ENCODE data around the gene FAM53C. TPM values are rescaled to one million over a fixed set of nuclear protein-coding genes. Genes with fewer than 3 reads are reported as not detected.

Gene FAM53C
- total RNA-seq, 3 donors from 2014 or later: 16.6 to 31.0 (median 23.3) TPM

- H3K4me1 ChIP-seq: peaks cover 0 to 6% of the 10 kb centered on the region in 2 donors
- H3K27me3 ChIP-seq: no peaks in the 10 kb centered on the region
- no peaks in the 10 kb centered on the region for H3K9me3 ChIP-seq
- TF ChIP-seq POLR2A (IDR thresholded peaks at IDR 0.05): no peak
- TF ChIP-seq POLR2AphosphoS5 (IDR thresholded peaks at IDR 0.05): no peak
- TF ChIP-seq CTCF (IDR thresholded peaks at IDR 0.05): no peak
- no peaks in the 10 kb centered on the region for H3K36me3 ChIP-seq
- H3K4me3 ChIP-seq: peak overlapping the region; percentile 43 to 69 (median 51)
- DNase-seq (ENCODE audit: low spot score in 2 of 2): no peak
- intact Hi-C loops (cut with DNase I; ENCODE audit: low total_unique reads): no loop called here
- no peak overlapping the region for H3K27ac ChIP-seq
Measured at GRCh38 chr5:138330813-138331448, 7.1 kb upstream of the FAM53C start.

- H3K27me3 ChIP-seq: no peaks in the 10 kb centered on the region
- peaks cover 0 to 6% of the 10 kb centered on the region in 2 donors for H3K4me1 ChIP-seq
- no peaks in the 10 kb centered on the region for H3K9me3 ChIP-seq
- no peaks in the 10 kb centered on the region for H3K36me3 ChIP-seq
- peak within 1 kb of the TSS; percentile 43 to 69 (median 51) for H3K4me3 ChIP-seq
- DNase-seq (ENCODE audit: low spot score in 2 of 2): peak; percentile 98 to 99
- TF ChIP-seq POLR2A (IDR thresholded peaks at IDR 0.05): no peak
- peak in 1 of 3 donors; percentile 23 for TF ChIP-seq POLR2AphosphoS5 (IDR thresholded peaks at IDR 0.05)
- no peak for TF ChIP-seq CTCF (IDR thresholded peaks at IDR 0.05)
- peak within 1 kb of the TSS in 1 of 2 donors; percentile 13 for H3K27ac ChIP-seq
- intact Hi-C loops (cut with DNase I; ENCODE audit: low total_unique reads): no loop called here
Measured at GRCh38 chr5:138331449-138332368, 6.4 kb upstream of the FAM53C start, which contains the start of gene CDC25C. TSS of gene CDC25C (minus strand) at chr5:138331804. CDS start at chr5:138331180, 624 bp downstream.

GRCh38 chr5:138334867-138335447 is 3.1 kb upstream of the FAM53C start:
- no peak for DNase-seq (ENCODE audit: low spot score in 2 of 2)
- Histone ChIP-seq H3K36me3 (no peaks in the 10 kb centered on the region), H3K4me1 (peaks cover 0 to 11% of the 10 kb centered on the region in 2 donors), H3K27ac (no peak overlapping the region), H3K9me3 (no peaks in the 10 kb centered on the region), H3K27me3 (no peaks in the 10 kb centered on the region), H3K4me3 (no peak overlapping the region)
- intact Hi-C loops (cut with DNase I; ENCODE audit: low total_unique reads): no loop called here
- TF ChIP-seq CTCF (IDR thresholded peaks at IDR 0.05): no peak
- TF ChIP-seq POLR2A (IDR thresholded peaks at IDR 0.05): no peak
- no peak for TF ChIP-seq POLR2AphosphoS5 (IDR thresholded peaks at IDR 0.05)

DNA sequence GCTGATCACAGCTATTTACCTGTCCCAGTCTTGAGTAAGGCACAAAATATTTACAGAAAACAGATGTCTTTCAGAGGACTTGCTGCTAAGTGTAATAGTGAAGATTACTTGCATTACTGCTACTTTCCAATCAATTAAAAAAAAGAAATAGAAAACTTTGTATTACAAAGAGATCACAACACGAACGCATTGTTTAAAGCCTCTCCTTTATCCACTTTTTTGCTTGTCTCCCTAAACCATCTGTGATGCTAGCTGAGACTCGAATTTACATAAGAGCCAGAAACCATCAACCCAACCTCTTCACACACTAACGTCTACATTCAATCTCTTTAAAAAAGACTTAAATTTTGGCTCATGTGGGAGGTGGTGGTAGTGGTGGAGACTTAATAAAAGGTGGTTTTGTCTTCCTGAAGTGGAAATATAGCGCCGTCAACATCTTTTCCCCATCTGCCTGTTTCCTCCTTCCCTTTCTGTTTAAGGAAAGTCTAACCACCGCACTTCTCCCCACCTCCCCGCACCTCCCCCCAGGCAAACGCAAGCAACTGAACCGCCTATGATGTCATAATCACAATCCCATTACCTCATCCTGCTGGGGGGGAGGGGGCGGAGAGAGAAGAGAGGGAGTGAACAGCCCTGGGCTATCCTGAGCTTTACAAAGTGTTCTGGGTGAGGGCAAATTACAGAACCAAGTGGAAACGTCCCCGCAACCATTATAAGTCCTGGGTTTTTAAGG is 948 bp upstream of the FAM53C start:
- Histone ChIP-seq H3K4me3 (peak overlapping the region; percentile 70 to 98 (median 90)), H3K9me3 (no peaks in the 10 kb centered on the region), H3K4me1 (peaks cover 0 to 13% of the 10 kb centered on the region in 2 donors), H3K36me3 (no peaks in the 10 kb centered on the region), H3K27me3 (no peaks in the 10 kb centered on the region), H3K27ac (peak overlapping the region; percentile 98 to 99)
- TF ChIP-seq POLR2AphosphoS5 (IDR thresholded peaks at IDR 0.05) (peak; percentile 5 to 56 (median 18)), POLR2A (IDR thresholded peaks at IDR 0.05) (peak; percentile 12), CTCF (IDR thresholded peaks at IDR 0.05) (no peak)
- intact Hi-C loops (cut with DNase I; ENCODE audit: low total_unique reads): no loop called here
- peak; percentile 72 to 89 for DNase-seq (ENCODE audit: low spot score in 2 of 2)
